ENCODE results near the gene TOP3B.

- TF ChIP-seq CTCF (conservative IDR thresholded peaks at IDR 0.05; ENCODE audit: low read length) (no peak), EZH2phosphoT487 (IDR thresholded peaks at IDR 0.05; ENCODE audit: borderline replicate concordance, low read depth, low read length) (no peak)
These were observed 44.8 kb downstream of the TOP3B start for GRCh38 chr22:21937821-21938070.
